ENCODE results near the gene PKNOX2. TPM values are rescaled to one million over a fixed set of nuclear protein-coding genes. Genes with fewer than 3 reads are reported as not detected.

The PKNOX2 gene
- total RNA-seq, 3 donors from 2014 or later (not counting 1 experiment from before 2014, with no cell fraction given), result not detected

- Histone ChIP-seq H3K9me3 (ENCODE audit: control insufficient read depth, insufficient read depth, low read length) (no peaks in the 10 kb centered on the region), H3K27ac (ENCODE audit: low read length) (no peak overlapping the region), H3K4me3 (ENCODE audit: low read length) (no peak overlapping the region), H3K27me3 (ENCODE audit: control insufficient read depth, insufficient read depth, low read length) (peaks cover 8% of the 10 kb centered on the region), H3K4me1 (ENCODE audit: control insufficient read depth, insufficient read depth, low read length) (peaks cover 2% of the 10 kb centered on the region), H3K36me3 (ENCODE audit: control insufficient read depth, insufficient read depth, low read length) (no peaks in the 10 kb centered on the region)
- Mint-ChIP-seq H3K27ac (no peak overlapping the region), H3K27me3 (ENCODE audit: low read depth in 2 of 2) (peaks cover 19 to 40% of the 10 kb centered on the region in 2 donors), H3K9me3 (no peaks in the 10 kb centered on the region), H3K4me3 (no peak overlapping the region), H3K36me3 (no peaks in the 10 kb centered on the region), H3K4me1 (peaks cover 3 to 4% of the 10 kb centered on the region in 2 donors)
- DNase-seq (no peak), ATAC-seq (no peak)
- TF ChIP-seq CTCF (IDR thresholded peaks at IDR 0.05), result no peak
- intact Hi-C loops (cut with micrococcal nuclease), result no loop called here
- 46% methylated on average over 12 of the region's 12 CpGs for WGBS (ENCODE audit: insufficient coverage)
These were observed 245.5 kb downstream of the PKNOX2 start for GRCh38 chr11:125410091-125410490.

- Mint-ChIP-seq H3K36me3 (no peaks in the 10 kb centered on the region), H3K27me3 (ENCODE audit: low read depth in 2 of 2) (peaks cover 16 to 23% of the 10 kb centered on the region in 2 donors), H3K4me1 (no peaks in the 10 kb centered on the region), H3K9me3 (no peaks in the 10 kb centered on the region), H3K4me3 (no peak overlapping the region), H3K27ac (no peak overlapping the region)
- intact Hi-C loops (cut with micrococcal nuclease), result no loop called here
- Histone ChIP-seq H3K4me1 (ENCODE audit: control insufficient read depth, insufficient read depth, low read length) (no peaks in the 10 kb centered on the region), H3K27me3 (ENCODE audit: control insufficient read depth, insufficient read depth, low read length) (no peaks in the 10 kb centered on the region), H3K9me3 (ENCODE audit: control insufficient read depth, insufficient read depth, low read length) (no peaks in the 10 kb centered on the region), H3K4me3 (ENCODE audit: low read length) (no peak overlapping the region), H3K36me3 (ENCODE audit: control insufficient read depth, insufficient read depth, low read length) (no peaks in the 10 kb centered on the region), H3K27ac (ENCODE audit: low read length) (no peak overlapping the region)
- no peak for ATAC-seq
- DNase-seq, result no peak
- no peak for TF ChIP-seq CTCF (IDR thresholded peaks at IDR 0.05)
- 90% methylated on average over 7 of the region's 7 CpGs for WGBS (ENCODE audit: insufficient coverage)
These were observed 247.6 kb downstream of the PKNOX2 start for GRCh38 chr11:125412177-125412496.

- H3K36me3 Mint-ChIP-seq, result no peaks in the 10 kb centered on the region
- Histone ChIP-seq H3K4me3 (ENCODE audit: low read length) (no peak overlapping the region), H3K4me1 (ENCODE audit: control insufficient read depth, insufficient read depth, low read length) (no peaks in the 10 kb centered on the region), H3K27ac (ENCODE audit: low read length) (no peak overlapping the region), H3K9me3 (ENCODE audit: control insufficient read depth, insufficient read depth, low read length) (no peaks in the 10 kb centered on the region), H3K27me3 (ENCODE audit: control insufficient read depth, insufficient read depth, low read length) (no peaks in the 10 kb centered on the region), H3K36me3 (ENCODE audit: control insufficient read depth, insufficient read depth, low read length) (no peaks in the 10 kb centered on the region)
- no peak for DNase-seq
- intact Hi-C loops (cut with micrococcal nuclease), result no loop called here
- WGBS (ENCODE audit: insufficient coverage), result 83% methylated on average over 6 of the region's 7 CpGs
- peaks cover 16 to 21% of the 10 kb centered on the region in 2 donors for H3K27me3 Mint-ChIP-seq (ENCODE audit: low read depth in 2 of 2)
- no peak for TF ChIP-seq CTCF (IDR thresholded peaks at IDR 0.05)
- H3K27ac Mint-ChIP-seq, result no peak overlapping the region
- no peak overlapping the region for H3K4me3 Mint-ChIP-seq
- H3K9me3 Mint-ChIP-seq, result no peaks in the 10 kb centered on the region
- ATAC-seq, result no peak
- H3K4me1 Mint-ChIP-seq, result no peaks in the 10 kb centered on the region
These were observed 248.0 kb downstream of the PKNOX2 start for GRCh38 chr11:125412509-125412908.

GRCh38 chr11:125413226-125413625, 248.7 kb downstream of the PKNOX2 start:
- peaks cover 11 to 19% of the 10 kb centered on the region in 2 donors for H3K27me3 Mint-ChIP-seq (ENCODE audit: low read depth in 2 of 2)
- no peak overlapping the region for H3K27ac Mint-ChIP-seq
- no peaks in the 10 kb centered on the region for H3K9me3 Mint-ChIP-seq
- Histone ChIP-seq H3K27me3 (ENCODE audit: control insufficient read depth, insufficient read depth, low read length) (no peaks in the 10 kb centered on the region), H3K36me3 (ENCODE audit: control insufficient read depth, insufficient read depth, low read length) (no peaks in the 10 kb centered on the region), H3K4me3 (ENCODE audit: low read length) (no peak overlapping the region), H3K27ac (ENCODE audit: low read length) (no peak overlapping the region), H3K9me3 (ENCODE audit: control insufficient read depth, insufficient read depth, low read length) (no peaks in the 10 kb centered on the region), H3K4me1 (ENCODE audit: control insufficient read depth, insufficient read depth, low read length) (no peaks in the 10 kb centered on the region)
- ATAC-seq, result no peak
- no peak for DNase-seq
- H3K36me3 Mint-ChIP-seq, result no peaks in the 10 kb centered on the region
- no peak overlapping the region for H3K4me3 Mint-ChIP-seq
- no peak for TF ChIP-seq CTCF (IDR thresholded peaks at IDR 0.05)
- intact Hi-C loops (cut with micrococcal nuclease), result no loop called here
- WGBS (ENCODE audit: insufficient coverage), result 69% methylated on average over 7 of the region's 7 CpGs
- no peaks in the 10 kb centered on the region for H3K4me1 Mint-ChIP-seq

All from natural killer cell (primary cell).